HG03571 (cell line): Measurements from ENCODE around the gene RNASEL.

Experiments used
- ATAC-seq: cut with Tn5 transposase; IDR thresholded peaks from one replicate; pipeline ENCODE4 v1.9.1; 2021; ENCODE audit not compliant: unreplicated experiment

RNASEL gene

DNA sequence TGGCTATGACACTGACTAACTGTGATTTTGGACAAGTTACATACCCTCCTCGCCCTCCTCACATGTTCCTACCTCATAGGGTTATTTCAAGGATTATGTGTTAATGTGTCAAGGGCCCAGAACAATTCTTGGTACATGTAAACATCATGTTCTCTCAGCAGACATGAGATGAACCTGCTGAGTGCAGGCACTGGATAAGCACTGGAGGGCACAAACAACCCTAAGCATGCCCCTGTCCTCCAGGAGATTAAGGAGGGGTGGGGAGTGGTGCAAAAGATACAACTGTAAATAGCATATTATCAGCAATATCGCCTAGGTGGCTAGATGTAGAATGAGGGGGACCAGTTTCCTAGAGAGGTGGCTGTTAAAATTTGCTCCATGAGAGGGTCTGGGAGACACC is 32.9 kb upstream of the RNASEL start:
- ATAC-seq, result no peak

DNA sequence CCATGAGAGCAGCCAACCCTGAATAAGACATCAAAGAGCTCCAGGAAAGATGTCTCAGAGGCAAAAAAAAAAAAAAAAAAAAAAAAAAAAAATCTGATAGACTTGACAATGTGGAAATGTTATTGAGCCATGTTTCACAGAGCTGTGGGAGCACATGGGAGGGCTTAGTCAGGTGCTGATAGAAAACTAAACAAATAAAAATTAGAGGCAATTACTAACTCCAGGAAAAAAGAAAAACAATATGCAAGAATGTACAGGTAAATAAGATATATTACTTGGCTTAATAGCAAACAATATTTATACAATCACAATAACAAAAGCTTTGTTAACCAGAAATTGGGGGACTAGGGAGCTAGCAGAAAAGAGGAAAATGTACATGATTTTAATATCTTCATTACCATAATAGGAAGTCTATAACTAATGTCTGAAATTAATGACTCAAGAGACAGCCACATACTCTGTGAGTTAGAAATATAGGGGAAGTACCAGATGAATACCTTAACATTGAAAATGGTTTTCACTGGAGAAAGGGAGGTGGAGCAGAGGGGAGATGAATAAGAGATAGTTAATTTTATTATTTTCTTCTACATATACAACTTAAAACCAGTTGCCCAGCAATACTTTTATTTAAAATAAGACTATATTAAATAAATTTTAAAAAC is 32.0 kb upstream of the RNASEL start:
- ATAC-seq, result no peak

DNA sequence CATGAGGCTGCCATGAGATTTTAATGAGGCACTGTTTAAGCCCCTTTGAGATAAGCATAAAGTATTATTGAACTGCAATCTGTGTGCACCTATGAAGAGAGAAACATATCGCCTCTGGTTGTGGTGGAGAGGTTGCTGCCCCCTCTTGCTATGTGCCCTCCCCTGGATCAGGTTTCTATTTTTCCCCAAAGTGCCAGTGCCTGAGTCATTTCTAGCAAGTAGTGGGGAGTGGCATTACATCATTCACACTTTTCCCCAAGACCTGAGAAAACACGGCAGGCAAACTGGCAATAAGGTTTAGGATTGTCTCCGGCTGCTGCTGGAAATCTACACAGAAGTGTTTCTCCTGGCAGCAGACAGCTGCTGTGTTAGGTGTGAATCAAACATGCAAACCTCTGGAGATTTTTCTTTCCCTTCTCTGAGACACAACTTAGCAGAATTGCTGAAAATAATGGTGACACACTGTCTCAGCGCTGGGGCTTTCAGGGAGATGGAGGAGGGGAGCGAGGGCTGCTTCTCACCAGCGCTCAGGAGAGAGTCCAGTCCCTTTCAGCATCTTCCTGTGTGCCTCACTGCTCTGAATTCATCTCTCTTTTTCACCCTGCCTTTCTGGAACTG is 28.8 kb upstream of the RNASEL start:
- no peak for ATAC-seq

DNA sequence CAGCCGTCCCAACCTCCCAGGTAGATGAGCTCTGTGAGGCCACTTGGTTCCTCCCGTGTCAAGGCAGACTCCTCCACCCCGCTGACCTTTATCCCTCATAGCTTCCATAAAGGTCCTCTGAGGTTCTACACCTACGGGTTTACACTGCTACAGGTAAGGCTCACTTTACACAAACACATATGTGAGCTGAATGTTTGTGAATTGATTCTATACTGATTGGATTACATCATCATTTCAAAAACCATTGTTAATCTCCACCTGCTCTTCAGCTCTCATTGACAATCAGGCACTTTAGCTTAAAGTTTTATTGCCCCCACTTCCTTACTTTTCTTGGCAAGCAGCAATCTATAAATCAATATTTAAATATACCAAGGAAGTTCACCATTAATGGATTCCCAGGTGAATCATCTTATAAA is 28.0 kb upstream of the RNASEL start:
- ATAC-seq, result no peak

DNA sequence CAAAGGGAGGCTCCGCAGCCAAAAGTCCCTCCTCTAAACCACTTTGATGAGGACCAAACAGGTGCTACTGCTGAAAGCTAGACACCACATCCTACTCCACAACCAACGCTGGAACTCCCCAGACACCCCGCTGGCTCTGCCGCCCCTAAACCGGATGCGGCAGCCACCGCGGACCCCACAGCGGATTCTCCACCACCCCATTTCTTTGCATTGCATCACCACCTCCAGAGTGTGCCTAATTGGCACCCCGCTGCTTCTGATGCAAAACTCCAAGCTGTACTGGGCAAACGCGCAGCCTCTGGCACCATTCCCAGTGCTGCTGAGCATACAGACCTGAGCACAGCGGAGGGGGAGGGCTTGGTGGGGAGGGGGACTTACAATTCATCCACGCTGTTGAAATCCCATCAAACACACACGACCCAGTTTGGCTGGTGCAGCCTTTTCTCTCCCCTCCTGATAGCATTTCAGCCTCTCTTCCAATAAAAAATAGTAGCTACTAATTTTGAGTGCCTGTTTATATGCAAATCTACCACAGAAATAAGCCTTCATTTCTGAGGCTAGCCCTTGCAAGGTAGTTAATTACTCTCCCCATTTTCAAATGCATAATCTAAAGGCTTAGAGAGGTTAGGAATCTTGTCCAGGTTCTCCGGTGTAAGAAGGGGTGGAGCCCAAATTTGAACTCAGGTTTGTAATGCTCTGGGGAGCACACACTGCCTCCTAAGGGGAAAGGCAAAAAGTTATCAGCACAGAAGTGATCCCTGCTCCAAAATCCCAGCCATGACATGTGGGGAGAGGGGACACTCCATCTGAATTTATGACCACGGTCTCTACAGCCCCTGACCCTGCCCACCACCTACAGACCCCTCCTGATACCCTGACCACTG is 27.3 kb upstream of the RNASEL start:
- peak; percentile 80 for ATAC-seq

DNA sequence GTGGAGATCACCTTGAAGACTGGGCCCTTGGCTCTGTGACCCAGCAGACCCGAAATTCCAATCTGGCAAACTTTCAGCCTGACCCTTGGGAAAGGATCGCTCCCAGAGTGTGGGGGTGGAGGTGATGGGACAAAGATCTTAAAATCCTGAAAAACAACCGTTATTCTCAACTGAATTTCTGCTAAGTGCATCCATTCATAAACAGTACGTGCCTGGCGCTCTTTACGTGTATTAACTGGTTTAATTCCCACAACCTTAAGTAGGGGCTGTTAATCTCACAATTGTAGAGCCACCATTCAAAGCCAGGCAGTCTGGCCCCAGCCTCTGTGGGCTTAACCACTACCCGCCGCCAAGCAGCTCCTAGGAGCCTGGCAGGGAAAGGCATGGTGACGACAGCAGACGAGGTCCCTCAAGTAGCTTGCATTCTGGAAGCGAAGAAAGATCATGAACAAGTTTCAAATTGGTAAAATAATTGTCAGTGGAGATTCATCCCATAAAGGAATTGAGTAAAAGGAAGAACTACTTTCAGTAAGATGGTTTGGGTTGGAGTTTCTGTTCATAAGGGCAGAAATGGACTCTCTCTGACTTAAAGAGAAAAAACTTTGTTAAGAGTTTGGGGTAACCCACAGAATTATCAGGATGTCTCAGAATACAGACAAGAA is 26.5 kb upstream of the RNASEL start:
- peak; percentile 15 for ATAC-seq

DNA sequence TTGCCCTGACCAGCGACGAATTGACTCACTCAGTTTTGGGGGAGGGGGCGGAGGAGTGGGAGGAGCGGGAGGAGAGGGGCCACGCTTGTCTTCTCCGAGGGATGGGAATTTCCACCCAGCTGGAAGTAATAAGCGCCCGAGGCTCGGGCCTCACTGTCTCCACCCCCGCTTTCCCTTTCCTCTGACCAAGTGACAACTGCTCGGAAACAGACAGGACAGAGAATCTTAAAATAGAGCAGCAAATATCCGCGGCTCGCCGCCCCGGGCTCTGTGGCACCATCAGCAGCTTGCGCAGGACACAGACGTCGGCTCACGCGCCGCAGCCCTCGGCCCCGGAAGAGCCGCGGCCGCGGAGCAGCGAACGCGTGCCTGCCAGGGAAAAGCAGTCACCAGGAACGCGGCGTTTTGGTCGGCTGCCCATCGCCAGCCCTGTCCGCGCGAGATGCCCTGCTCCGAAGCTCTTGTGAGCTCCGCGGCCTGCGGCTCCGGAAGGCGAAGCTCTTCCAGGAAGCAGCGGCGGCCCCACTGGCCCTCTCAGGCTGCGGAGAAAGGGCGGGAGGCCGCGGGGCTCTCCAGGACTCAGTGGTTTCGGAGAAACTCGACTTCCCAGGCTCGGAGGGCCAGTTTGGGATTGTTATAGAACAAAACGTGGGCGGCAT is 25.9 kb upstream of the RNASEL start:
- no peak for ATAC-seq

DNA sequence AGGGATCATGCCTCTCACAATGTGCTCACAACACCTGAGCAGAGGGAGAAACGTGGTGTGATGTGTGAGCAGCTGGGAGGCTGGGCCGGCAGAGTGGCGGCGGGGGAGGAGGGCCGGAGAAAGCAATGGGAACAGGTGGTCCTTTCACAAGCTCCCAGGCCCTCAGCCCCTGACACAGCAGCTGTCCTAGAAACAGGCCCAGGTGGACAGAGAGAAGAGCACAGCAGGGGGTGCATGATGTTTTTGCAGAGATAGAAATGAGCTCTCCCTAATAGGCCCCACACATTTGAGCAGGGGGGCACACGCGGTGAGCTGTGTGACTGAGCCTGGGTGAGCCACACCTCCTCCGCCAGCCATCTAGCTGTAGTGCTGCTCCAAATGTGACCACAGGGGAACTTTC is 22.7 kb upstream of the RNASEL start:
- ATAC-seq, result no peak

DNA sequence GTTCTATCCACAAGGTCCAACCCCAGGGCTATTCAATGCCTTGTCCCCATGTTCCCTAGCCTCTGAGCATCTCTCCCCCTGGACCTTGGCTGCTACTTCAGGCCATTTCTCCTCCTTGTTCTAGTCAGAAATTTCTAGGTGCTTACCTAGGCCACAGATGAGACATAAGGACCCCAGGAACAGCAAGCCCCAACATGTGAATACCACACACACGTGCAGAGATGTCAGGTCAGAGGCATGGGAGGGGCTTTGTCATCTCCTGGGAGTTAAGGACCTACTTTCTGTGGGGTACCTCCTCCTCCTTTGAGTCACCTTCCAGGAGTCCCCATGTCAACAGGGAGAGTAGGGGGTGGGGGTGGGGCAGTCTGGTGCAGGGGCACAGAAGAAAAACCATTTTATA is 22.3 kb upstream of the RNASEL start:
- ATAC-seq, result no peak

DNA sequence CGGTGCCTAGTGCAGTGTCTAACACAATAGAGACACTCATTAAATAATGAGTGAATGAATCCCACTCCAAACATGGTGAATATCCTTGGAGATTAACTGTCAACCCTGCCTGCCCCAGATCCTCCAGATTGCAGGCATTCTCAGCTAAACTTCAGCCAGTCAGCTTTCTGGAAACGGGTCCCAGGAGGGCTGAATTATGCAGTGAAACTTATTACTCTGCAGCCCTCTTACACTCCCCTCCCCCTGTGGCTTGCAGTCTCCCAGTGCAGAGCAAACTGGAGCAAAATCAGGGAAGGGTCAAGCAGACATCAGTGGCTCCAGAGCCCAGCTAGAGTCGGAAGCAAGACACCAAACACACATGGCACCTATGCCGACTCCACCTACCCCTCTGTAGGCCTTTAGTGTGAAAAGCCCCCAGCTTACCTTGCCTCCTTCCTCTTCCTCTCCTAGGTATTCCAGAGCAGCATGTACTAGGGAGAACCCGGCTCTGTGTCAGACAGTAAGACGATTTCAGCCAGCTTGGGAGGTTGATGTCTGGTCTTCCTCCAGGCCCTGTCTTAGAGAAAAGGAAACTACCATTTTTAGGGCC is 21.6 kb upstream of the RNASEL start:
- no peak for ATAC-seq

DNA sequence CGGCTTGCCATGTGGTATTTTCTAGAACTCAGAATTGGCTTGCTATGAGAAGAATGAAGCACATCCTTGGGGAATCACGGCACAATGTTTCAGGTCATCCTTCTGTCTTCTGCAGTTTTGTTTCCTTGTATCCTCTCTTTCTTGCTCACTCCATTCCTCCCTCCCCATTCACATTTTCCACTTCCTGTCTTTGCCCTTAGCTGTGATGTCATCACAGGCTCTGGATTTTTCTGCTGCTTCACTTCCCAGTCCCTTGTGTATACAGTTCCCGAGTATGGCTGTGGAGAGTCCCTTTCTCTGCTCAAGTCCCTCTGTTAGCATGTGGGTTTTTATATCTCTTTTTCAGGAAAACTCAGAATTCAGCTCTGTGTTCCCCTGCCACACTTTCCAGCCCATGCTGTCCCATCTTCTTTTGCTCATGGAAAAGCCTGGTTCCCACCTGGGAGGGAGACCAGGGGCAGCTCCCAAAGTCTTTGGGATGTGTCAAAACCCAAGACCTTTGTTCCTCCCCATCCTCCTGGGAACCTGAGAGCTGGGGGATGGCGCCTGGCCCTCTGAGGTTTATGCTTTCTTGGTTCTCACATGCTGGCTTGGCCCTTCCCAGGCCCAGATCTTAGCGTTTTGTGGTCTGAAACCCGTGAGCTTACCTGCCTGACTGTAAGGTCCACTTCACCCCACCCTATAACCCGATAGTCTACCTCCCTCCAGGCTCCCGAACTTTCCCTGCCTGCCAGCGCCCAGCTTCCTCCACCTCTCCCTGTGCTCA is 20.0 kb upstream of the RNASEL start:
- ATAC-seq, result no peak

DNA sequence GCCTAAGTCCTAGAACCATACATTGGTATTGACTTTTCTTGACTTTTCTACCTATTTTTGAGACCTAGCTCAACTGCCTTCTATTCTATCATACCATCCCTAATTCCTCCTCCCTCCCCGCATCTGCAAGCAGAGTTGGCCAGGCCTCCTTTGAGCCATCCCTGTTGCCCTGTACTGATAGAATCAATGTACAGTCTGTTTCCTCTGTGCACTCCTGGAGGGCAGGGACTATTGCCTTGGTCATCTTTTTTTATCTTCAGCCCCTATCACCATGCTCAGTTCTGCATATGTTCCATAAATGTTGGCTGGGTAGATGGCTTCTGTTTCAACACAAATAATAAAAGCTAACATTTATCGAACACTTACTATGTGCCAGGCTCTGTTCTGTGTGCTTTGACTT is 19.2 kb upstream of the RNASEL start:
- no peak for ATAC-seq

DNA sequence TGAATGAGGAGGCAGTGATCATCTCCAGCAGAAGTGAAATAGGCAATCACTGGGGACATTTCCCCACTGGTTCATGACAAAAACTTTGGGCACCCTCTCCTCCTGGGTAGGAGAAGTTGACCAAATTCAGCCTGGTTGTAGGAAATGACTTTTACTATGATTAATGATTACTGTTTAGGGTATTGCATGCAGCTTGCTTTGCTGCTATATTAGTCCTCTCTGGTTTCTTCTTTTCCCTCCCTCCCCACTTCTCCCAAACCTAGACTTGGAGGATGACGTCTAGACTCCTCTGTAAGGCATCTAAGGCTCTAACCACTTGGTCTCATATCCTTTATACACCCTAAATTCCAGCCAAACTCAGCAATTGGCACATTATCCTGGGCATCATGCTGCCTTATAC is 18.5 kb upstream of the RNASEL start:
- ATAC-seq, result no peak

DNA sequence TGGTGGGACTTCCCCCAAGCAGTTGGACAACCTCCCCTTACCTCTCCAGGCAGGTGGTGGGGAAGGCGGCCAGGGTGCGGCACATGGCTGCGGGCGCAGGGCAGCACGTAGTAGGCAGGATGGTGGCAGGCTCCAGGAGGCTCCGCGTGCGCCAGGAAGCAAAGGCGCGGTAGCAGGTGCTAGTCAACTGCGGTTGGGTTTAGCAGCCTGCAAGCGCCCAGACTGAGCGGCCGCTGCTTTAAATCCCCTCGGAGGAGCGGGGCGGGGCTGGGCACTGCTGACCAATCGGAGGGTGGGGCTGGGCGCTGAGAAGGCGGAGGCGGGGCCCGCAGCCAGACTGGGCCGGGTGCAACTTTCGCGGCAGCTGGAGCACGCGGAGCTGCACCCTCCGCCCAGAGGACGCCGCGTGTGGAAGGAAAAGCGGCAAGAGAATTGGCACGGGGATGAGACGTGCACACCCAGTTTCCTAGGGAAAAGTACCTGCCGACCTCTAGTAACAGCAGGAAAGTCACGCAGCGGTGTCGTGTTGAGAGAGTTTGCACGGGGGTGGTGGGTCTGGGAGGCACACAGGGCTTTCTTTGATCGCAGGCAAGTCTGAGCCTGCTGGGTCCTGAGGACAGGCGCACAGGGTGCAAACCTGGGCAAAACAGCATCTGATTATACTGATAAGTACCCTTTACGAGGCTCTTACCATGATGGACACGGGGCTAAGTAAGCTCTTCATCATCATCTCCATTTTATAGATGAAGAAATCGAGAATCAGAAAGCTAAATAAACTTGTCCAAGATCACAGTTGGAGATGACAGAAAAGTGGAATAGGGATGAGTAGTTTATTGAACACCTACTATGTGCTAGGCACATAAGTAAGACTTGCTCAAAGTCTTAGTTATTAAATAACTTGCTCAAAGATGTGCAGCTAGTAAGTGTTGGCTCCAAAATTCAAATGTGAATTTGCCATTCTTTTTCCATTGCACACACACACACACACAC is 15.4 kb upstream of the RNASEL start, which contains the start of gene RGS16:
Gene RGS16, minus strand, starts transcription at position 215 of the 990 bp plus-strand sequence. Its CDS starts 130 bp downstream, at position 85.
- ATAC-seq, result peak; percentile 94

DNA sequence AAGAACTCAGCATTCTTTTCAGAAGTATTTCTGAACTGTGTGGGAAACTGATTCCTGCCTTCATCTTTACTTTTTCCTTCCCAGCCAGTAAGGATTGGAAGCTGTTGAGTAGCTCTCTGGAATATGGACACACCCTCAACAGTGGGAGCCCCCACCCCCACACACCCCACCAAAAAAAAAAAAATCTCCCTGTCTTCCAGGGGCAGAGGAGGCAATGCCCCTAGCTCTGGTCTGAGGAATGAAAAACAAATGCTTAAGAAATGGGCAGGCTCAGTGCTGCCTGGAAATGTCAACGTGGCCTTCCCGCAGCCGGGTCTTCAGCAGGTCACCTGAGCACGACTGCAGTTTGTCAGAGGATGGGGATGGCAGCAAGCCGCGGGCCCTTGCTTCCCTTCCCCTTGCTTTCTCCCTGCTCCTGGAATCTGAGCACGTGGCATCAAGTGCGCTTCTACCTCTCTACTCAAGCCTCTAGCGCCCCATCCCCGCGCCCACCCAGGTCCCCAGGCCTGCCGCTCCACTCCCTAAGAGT is 14.7 kb upstream of the RNASEL start:
- no peak for ATAC-seq

DNA sequence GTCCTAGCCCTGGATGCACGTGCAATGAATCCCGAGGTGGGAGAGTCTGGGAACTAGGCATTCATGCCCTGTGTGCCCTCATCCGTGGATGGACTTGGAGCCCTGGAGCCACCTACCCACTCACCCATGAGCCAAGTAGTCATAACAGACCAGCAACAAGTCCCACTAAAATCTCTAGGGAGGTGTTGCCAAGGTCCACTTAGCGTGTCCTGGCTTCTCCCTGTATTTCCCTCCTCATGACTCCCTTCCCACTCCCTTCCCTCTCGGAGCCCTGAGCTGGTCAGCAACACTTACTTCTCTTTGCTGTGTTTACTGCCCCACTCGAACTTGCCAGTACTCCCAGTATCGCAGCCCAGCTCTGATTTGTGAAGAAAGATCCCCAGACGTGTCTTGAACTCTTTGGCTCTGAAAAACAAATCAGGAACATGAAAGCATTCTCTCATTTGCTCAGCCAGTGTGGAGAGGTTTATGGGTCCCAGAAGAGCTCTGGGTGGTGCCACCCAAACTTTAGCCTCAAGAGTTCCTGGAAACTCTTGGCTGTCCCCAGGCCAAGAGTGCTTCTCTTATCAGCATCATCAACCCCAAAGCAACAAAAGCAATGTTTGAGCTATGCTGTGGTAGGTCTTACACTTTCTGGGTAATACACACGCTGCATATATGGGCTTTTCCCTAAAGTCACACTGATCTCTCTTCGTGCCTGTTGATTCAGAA is 14.0 kb upstream of the RNASEL start:
- ATAC-seq, result no peak

DNA sequence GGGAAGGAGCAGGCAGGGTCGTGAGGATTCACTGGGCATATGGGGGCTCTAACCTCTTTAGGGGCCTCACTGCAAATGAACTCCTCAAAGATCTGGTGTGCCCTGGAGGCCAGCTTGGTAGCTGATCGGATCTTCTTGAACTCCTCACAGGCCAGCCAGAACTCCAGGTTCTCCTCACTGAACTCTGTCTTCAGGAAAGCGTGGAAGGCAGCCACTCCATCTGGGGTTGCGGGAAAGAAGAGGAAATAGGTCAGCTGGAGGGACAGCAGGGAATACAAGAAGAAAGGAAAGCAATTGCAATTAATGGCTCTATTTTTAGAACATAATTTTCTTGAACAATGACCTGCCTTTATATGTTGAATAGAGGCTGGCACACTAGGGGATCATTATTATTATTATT is 12.9 kb upstream of the RNASEL start:
- no peak for ATAC-seq

DNA sequence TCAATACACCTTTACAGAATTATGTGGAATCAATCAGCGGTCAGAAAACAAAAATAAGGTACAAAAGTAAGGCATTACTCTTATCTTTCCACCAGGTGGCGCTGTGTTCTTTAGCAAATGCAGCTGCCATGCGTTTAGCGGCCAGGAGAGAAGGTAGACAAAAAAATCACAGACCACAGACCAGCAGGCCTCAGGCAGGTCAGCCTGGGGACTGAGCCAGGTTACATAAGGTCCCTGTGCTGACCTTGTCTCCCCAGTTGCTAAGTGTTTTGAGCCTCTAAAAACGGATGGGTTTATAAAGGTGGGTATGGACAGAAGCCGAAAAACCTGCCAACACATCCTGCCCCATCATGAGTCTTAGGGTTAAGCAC is 12.3 kb upstream of the RNASEL start:
- no peak for ATAC-seq
